ENCODE results near the gene PSME3. TPM values are rescaled to one million over a fixed set of nuclear protein-coding genes. Genes with fewer than 3 reads are reported as not detected.
"Not testable (repeated sequence)": the region's sequence is repeated elsewhere in the genome, so short reads cannot be mapped to it uniquely, and the experiment has no call there.

The PSME3 gene
- total and polyA plus RNA-seq, 12 donors: 18.5 to 149 (median 79.9) TPM

DNA sequence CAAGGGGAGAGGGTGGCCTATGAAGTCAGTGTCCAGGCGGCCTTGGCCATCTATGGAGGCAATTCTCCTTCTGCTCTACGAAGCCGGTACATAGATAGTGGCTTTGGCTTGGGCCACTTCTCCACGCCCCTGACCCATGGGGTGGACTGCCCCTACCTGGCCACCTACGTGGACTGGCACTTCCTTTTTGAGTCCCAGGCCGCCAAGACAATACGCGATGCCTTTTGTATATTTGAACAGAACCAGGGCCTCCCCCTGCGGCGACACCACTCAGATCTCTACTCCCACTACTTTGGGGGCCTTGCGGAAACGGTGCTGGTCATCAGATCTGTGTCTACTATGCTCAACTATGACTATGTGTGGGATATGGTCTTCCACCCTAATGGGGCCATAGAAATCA is 35.1 kb downstream of the PSME3 start:
- WGBS, 4 donors: 89 to 95% (median 93%) methylated on average over 11 to 12 of the region's 12 CpGs
- intact Hi-C loops (cut with DNase I): no loop called here
- H3K27me3 ChIP-seq: no peaks in the 10 kb centered on the region
- TF ChIP-seq, protein P1, sequence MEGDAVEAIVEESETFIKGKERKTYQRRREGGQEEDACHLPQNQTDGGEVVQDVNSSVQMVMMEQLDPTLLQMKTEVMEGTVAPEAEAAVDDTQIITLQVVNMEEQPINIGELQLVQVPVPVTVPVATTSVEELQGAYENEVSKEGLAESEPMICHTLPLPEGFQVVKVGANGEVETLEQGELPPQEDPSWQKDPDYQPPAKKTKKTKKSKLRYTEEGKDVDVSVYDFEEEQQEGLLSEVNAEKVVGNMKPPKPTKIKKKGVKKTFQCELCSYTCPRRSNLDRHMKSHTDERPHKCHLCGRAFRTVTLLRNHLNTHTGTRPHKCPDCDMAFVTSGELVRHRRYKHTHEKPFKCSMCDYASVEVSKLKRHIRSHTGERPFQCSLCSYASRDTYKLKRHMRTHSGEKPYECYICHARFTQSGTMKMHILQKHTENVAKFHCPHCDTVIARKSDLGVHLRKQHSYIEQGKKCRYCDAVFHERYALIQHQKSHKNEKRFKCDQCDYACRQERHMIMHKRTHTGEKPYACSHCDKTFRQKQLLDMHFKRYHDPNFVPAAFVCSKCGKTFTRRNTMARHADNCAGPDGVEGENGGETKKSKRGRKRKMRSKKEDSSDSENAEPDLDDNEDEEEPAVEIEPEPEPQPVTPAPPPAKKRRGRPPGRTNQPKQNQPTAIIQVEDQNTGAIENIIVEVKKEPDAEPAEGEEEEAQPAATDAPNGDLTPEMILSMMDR (IDR thresholded peaks at IDR 0.05): no peak
- no peak for TF ChIP-seq POLR2A (IDR thresholded peaks at IDR 0.05)
- H3K4me1 ChIP-seq (replicated peaks in 1 of 2): no peaks in the 10 kb centered on the region
- no peak overlapping the region for H3K27ac ChIP-seq
- H3K36me3 ChIP-seq (replicated peaks in 1 of 2): no peaks in the 10 kb centered on the region
- DNase-seq: no peak
- H3K4me3 ChIP-seq: no peak overlapping the region
- H3K9me3 ChIP-seq (replicated peaks in 1 of 3): no peaks in the 10 kb centered on the region

DNA sequence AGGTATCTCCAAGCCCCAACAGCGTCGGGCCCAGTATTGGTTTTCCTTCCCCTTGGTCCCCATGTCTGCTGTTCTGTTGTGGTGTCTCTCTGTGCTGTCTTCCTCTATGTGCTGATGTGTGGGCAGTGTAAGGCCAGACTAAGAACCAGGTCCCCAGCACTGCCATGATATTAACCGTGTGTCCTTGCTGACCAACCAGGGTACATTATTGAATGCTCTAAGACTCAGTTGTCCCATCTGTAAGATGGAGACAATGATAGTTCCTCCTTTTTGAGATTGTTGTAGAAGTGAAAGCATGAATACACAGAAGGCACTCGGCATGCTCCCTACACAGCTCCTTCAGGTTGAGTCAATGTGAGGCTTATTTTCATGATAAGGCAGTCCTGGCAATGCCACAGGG is 38.5 kb downstream of the PSME3 start:
- Histone ChIP-seq H3K27ac (no peak overlapping the region), H3K4me3 (no peak overlapping the region), H3K4me1 (replicated peaks in 1 of 2) (no peaks in the 10 kb centered on the region), H3K36me3 (replicated peaks in 1 of 2) (no peaks in the 10 kb centered on the region), H3K9me3 (replicated peaks in 1 of 3) (no peaks in the 10 kb centered on the region), H3K27me3 (no peaks in the 10 kb centered on the region)
- intact Hi-C loops (cut with DNase I): no loop called here
- no peak for TF ChIP-seq POLR2A (IDR thresholded peaks at IDR 0.05)
- TF ChIP-seq, protein P1 (IDR thresholded peaks at IDR 0.05): no peak
- DNase-seq: no peak
- 85 to 93% (median 90%) methylated on average over 4 of the region's 4 CpGs for WGBS, 4 donors

DNA sequence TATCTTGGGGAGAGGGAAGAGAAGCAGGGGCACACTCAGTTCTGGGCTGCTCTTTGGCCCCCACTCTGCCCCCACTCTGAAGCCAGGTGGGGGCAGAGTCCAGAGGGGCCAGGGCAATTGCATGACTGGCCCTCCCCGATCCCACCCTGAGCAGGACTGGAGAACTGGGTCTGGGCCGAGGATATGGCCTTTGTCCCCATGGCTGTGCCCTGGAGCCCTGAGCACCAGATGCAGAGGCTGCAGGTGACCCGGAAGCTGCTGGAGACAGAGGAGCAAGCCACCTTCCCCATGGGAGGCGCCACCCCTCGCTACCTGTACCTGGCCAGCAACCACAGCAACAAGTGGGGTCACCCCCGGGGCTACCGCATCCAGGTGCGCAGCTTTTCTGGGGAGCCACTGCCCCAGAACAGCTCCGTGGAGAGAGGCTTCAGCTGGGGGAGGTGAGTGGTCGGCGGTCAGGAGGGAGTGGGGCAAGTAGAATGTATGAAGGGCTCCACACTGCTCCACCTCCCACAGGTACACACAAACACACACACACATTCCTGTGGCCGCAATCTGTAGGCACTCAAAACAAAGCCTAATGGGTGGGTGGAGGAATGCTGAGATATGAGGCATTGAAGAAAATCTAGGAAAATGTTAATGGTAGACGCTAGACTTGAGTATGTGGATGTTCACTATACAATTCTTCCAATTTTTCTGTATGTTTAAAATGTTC is 39.2 kb downstream of the PSME3 start:
- H3K36me3 ChIP-seq (replicated peaks in 1 of 2): no peaks in the 10 kb centered on the region
- TF ChIP-seq, protein P1 (IDR thresholded peaks at IDR 0.05): no peak
- TF ChIP-seq POLR2A (IDR thresholded peaks at IDR 0.05): no peak
- no peaks in the 10 kb centered on the region for H3K27me3 ChIP-seq
- no peaks in the 10 kb centered on the region for H3K9me3 ChIP-seq (replicated peaks in 1 of 3)
- WGBS, 4 donors: 85 to 97% (median 94%) methylated on average over 6 to 13 of the region's 13 CpGs
- H3K27ac ChIP-seq: no peak overlapping the region
- intact Hi-C loops (cut with DNase I): no loop called here
- DNase-seq: no peak
- no peaks in the 10 kb centered on the region for H3K4me1 ChIP-seq (replicated peaks in 1 of 2)
- no peak overlapping the region for H3K4me3 ChIP-seq

DNA sequence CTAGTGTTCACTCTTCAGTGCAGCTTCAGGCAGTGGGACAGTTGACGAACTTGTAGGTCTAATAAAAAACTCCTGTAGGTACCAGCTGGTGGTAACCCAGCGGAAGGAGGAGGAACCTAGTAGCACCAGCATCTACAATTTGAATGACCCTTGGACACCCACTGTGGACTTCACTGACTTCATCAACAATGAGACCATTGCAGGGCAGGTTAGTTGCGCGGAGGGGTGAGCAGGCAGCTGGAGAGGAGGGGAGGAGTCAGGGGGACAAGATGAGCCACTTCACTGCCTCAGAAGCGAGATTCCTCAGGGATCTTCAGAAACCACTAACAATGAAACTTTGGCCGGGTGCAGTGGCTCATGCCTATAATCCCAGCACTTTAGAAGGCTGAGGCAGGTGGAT is 40.1 kb downstream of the PSME3 start:
- 85 to 92% (median 85%) methylated on average over 6 of the region's 6 CpGs for WGBS, 4 donors
- no peak for DNase-seq
- intact Hi-C loops (cut with DNase I): no loop called here
- H3K9me3 ChIP-seq (replicated peaks in 1 of 3): no peaks in the 10 kb centered on the region
- no peaks in the 10 kb centered on the region for H3K4me1 ChIP-seq (replicated peaks in 1 of 2)
- TF ChIP-seq POLR2A (IDR thresholded peaks at IDR 0.05): no peak
- TF ChIP-seq, protein P1 (IDR thresholded peaks at IDR 0.05): no peak
- H3K4me3 ChIP-seq: no peak overlapping the region
- no peak overlapping the region for H3K27ac ChIP-seq
- H3K27me3 ChIP-seq: no peaks in the 10 kb centered on the region
- H3K36me3 ChIP-seq (replicated peaks in 1 of 2): no peaks in the 10 kb centered on the region

DNA sequence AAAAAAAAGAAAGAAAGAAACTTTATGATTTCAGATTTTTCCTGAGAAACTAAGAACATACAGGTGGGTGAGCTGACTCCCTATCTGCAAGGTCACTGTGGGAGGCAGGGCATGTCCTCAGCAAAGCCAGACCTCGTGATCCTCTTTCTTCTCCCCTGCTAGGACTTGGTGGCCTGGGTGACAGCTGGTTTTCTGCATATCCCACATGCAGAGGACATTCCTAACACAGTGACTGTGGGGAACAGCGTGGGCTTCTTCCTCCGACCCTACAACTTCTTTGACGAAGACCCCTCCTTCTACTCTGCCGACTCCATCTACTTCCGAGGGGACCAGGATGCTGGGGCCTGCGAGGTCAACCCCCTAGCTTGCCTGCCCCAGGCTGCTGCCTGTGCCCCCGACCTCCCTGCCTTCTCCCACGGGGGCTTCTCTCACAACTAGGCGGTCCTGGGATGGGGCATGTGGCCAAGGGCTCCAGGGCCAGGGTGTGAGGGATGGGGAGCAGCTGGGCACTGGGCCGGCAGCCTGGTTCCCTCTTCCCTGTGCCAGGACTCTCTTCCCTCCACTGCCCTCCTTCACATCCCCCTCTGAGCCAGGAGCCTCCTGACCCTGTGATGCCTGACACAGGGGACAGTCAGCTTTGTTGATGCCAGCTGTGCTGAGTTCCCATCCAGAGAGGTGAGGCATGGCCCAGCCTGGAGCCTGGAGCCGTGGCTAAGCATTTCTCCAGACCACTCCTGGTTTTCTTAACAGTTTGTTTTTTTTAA is 40.9 kb downstream of the PSME3 start:
- H3K27ac ChIP-seq; DNase-seq; H3K4me1 ChIP-seq (replicated peaks in 1 of 2); H3K36me3 ChIP-seq (replicated peaks in 1 of 2); intact Hi-C loops (cut with DNase I); H3K4me3 ChIP-seq; H3K9me3 ChIP-seq (replicated peaks in 1 of 3); H3K27me3 ChIP-seq: not testable (repeated sequence)
- 83 to 94% (median 86%) methylated on average over 6 to 9 of the region's 12 CpGs for WGBS, 4 donors
